Keratinocyte (primary cell): ENCODE data around the gene SDK2. TPM values are rescaled to one million over a fixed set of nuclear protein-coding genes. Genes with fewer than 3 reads are reported as not detected.

Experiments
- DNase-seq: peaks from one replicate; pipeline ENCODE4 v3.0.0-alpha.2; 2011; ENCODE audit warnings: low read depth, missing footprints, low spot score
- FAIRE-seq: peaks from 2 replicates; lab custom pipeline; 2011; peaks lifted over from hg19 to GRCh38; lab: Jason Lieb, UNC
- H2AFZ ChIP-seq: 2 replicates; pipeline ENCODE4 v1.6.0; 2012; ENCODE audit warnings: low read length, control low read depth, inconsistent platforms; ENCODE audit not compliant: control insufficient read depth
- H3K27ac ChIP-seq: 2 replicates; pipeline ENCODE4 v1.5.1; 2011; ENCODE audit warnings: low read length; ENCODE audit not compliant: control insufficient read depth, insufficient read depth
- H3K27me3 ChIP-seq: 3 replicates; pipeline ENCODE4 v1.6.0; 2011; ENCODE audit warnings: low read length; ENCODE audit not compliant: control insufficient read depth, insufficient read depth; ENCODE audit errors: extremely low read depth
- H3K36me3 ChIP-seq, 2 experiments: 2 replicates in 1 of 2; 3 replicates in 1 of 2; pipeline ENCODE4 v1.5.1; 2011; ENCODE audit warnings: low read length in 2 of 2, mild to moderate bottlenecking in 1 of 2; ENCODE audit not compliant: control insufficient read depth in 2 of 2, insufficient read depth in 2 of 2; ENCODE audit errors: extremely low read depth in 1 of 2
- H3K4me1 ChIP-seq: 3 replicates; pipeline ENCODE4 v1.5.1; 2011; ENCODE audit warnings: low read length; ENCODE audit not compliant: control insufficient read depth, insufficient read depth; ENCODE audit errors: extremely low read depth
- H3K4me2 ChIP-seq: 3 replicates; pipeline ENCODE4 v1.6.0; 2011; ENCODE audit warnings: low read depth, low read length; ENCODE audit not compliant: control insufficient read depth, insufficient read depth; ENCODE audit errors: extremely low read depth
- H3K4me3 ChIP-seq, 3 experiments: fragments of 200-600 bp in 1 of 3; sonication (generic) in 1 of 3; 2 replicates in 2 of 3; 3 replicates in 1 of 3; pipeline ENCODE4 v1.5.1; 2011 to 2016; ENCODE audit warnings: low read length in 3 of 3, mild to moderate bottlenecking in 3 of 3, control low read depth in 2 of 3, inconsistent platforms in 1 of 3, low read depth in 1 of 3, mixed read lengths in 1 of 3, mixed run types in 1 of 3, moderate library complexity in 1 of 3; ENCODE audit not compliant: control insufficient read depth in 2 of 3, insufficient read depth in 2 of 3; ENCODE audit errors: extremely low read depth in 1 of 3
- H3K79me2 ChIP-seq: 2 replicates; pipeline ENCODE4 v1.6.0; 2012; ENCODE audit warnings: low read length; ENCODE audit not compliant: control insufficient read depth, insufficient read depth
- H3K9ac ChIP-seq: 3 replicates; pipeline ENCODE4 v1.6.0; 2011; ENCODE audit warnings: low read length; ENCODE audit not compliant: control insufficient read depth, insufficient read depth; ENCODE audit errors: extremely low read depth
- H3K9me1 ChIP-seq: 3 replicates; pipeline ENCODE4 v1.6.0; 2011; ENCODE audit warnings: low read length; ENCODE audit not compliant: control insufficient read depth, insufficient read depth; ENCODE audit errors: extremely low read depth
- H3K9me3 ChIP-seq: 2 replicates; pipeline ENCODE4 v1.5.1; 2012; ENCODE audit warnings: low read depth, low read length; ENCODE audit not compliant: control insufficient read depth
- H4K20me1 ChIP-seq: 3 replicates; pipeline ENCODE4 v1.6.0; 2011; ENCODE audit warnings: low read length; ENCODE audit not compliant: control insufficient read depth, insufficient read depth; ENCODE audit errors: extremely low read depth
- EZH2 ChIP-seq: IDR thresholded peaks from one replicate; pipeline ENCODE4 v1.6.1; 2012; ENCODE audit warnings: inconsistent platforms, mild to moderate bottlenecking, low read length, moderate library complexity
- dilution Hi-C: fragments of 300-500 bp; cut with MboI; formaldehyde crosslinking; loops from one replicate; pipeline ENCODE4 v1.7.0; 2020; ENCODE audit warnings: low sequenced_read_pairs; ENCODE audit not compliant: extremely low pct_ligation_motif_present
- polyA plus RNA-seq, 5 experiments: library from polyadenylated mRNA; depleted of rRNA in 3 of 5; stranded (reverse) in 3 of 5; stranded (forward) in 1 of 5; unstranded in 1 of 5; fragments of >200 nt; gene quantifications; 1 replicate in 1 of 5; 2 replicates in 3 of 5; 3 replicates in 1 of 5; pipeline versions ENCODE4 v1.2.1 to v1.2.3, GENCODE V29; 2011 to 2012; ENCODE audit warnings: missing spikeins in 2 of 5, low read depth in 1 of 5, low replicate concordance in 1 of 5
- TF ChIP-seq, protein P1 (sequence below), 3 experiments: IDR thresholded peaks in 1 of 3; conservative IDR thresholded peaks in 1 of 3; optimal IDR thresholded peaks in 1 of 3; 2 replicates in 2 of 3; 3 replicates in 1 of 3; pipeline versions ENCODE3 to v1.5.1; 2011; ENCODE audit warnings: low read length in 3 of 3, mild to moderate bottlenecking in 3 of 3, moderate library complexity in 2 of 3, control low read depth in 1 of 3, inconsistent platforms in 1 of 3; ENCODE audit not compliant: insufficient read depth in 2 of 3; ENCODE audit errors: extremely low read depth in 1 of 3

Gene SDK2
- polyA plus RNA-seq, 1 donor (not counting 4 experiments of a cell fraction or from before 2014, with no cell fraction given): 1.8 TPM

- TF ChIP-seq, protein P1, sequence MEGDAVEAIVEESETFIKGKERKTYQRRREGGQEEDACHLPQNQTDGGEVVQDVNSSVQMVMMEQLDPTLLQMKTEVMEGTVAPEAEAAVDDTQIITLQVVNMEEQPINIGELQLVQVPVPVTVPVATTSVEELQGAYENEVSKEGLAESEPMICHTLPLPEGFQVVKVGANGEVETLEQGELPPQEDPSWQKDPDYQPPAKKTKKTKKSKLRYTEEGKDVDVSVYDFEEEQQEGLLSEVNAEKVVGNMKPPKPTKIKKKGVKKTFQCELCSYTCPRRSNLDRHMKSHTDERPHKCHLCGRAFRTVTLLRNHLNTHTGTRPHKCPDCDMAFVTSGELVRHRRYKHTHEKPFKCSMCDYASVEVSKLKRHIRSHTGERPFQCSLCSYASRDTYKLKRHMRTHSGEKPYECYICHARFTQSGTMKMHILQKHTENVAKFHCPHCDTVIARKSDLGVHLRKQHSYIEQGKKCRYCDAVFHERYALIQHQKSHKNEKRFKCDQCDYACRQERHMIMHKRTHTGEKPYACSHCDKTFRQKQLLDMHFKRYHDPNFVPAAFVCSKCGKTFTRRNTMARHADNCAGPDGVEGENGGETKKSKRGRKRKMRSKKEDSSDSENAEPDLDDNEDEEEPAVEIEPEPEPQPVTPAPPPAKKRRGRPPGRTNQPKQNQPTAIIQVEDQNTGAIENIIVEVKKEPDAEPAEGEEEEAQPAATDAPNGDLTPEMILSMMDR (optimal IDR thresholded peaks at IDR 0.05 in 1 of 3, IDR thresholded peaks at IDR 0.05 in 1 of 3, conservative IDR thresholded peaks at IDR 0.05 in 1 of 3; ENCODE audit: extremely low read depth in 1 of 3, insufficient read depth in 2 of 3, low read length in 3 of 3): no peak
- no peak for TF ChIP-seq EZH2
- Histone ChIP-seq H3K4me3 (no peak overlapping the region), H3K36me3 (peaks cover 0 to 7% of the 10 kb centered on the region in 2 experiments), H3K4me2 (no peak overlapping the region), H3K27ac (no peak overlapping the region), H3K9me3 (no peaks in the 10 kb centered on the region), H4K20me1 (no peaks in the 10 kb centered on the region), H3K9ac (no peak overlapping the region), H3K9me1 (no peaks in the 10 kb centered on the region), H3K4me1 (peaks cover 6% of the 10 kb centered on the region), H2AFZ (no peak overlapping the region), H3K27me3 (no peaks in the 10 kb centered on the region), H3K79me2 (no peaks in the 10 kb centered on the region)
- dilution Hi-C loops: no loop called here
- FAIRE-seq: no peak
- no peak for DNase-seq
Observed at GRCh38 chr17:73600103-73600871, 44.0 kb downstream of the SDK2 start.

DNA sequence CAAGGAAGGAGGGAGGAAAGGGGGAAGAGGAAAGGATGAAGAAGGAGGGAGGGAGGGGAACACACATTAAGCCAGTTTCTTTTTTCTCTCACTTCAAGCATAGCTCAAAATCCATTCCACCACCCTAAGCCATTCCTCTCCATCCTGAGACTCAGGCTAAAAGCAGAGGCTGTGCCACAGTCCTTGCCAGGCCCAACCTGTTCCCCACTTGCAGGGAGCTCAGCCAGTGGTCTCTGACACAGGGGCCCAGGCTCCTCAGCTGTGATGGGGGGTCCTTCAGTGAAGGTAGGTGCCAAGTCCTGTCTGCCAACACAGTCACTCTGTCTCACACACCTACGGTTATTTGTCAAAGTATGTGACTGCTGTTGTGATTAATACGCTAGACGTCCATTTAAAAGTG is 44.6 kb downstream of the SDK2 start:
- DNase-seq (no peak), FAIRE-seq (no peak)
- no peak overlapping the region for H3K27ac ChIP-seq
- no peaks in the 10 kb centered on the region for H3K9me1 ChIP-seq
- no peaks in the 10 kb centered on the region for H3K79me2 ChIP-seq
- no peaks in the 10 kb centered on the region for H4K20me1 ChIP-seq
- no peaks in the 10 kb centered on the region for H3K27me3 ChIP-seq
- no peak overlapping the region for H3K4me2 ChIP-seq
- peaks cover 0 to 6% of the 10 kb centered on the region in 2 experiments for H3K36me3 ChIP-seq
- no peak overlapping the region for H2AFZ ChIP-seq
- dilution Hi-C loops: no loop called here
- no peak overlapping the region for H3K9ac ChIP-seq
- TF ChIP-seq EZH2: no peak
- TF ChIP-seq, protein P1 (optimal IDR thresholded peaks at IDR 0.05 in 1 of 3, IDR thresholded peaks at IDR 0.05 in 1 of 3, conservative IDR thresholded peaks at IDR 0.05 in 1 of 3; ENCODE audit: extremely low read depth in 1 of 3, insufficient read depth in 2 of 3, low read length in 3 of 3): no peak
- no peaks in the 10 kb centered on the region for H3K9me3 ChIP-seq
- H3K4me3 ChIP-seq: no peak overlapping the region
- H3K4me1 ChIP-seq: peaks cover 6% of the 10 kb centered on the region
